Urothelium cell line (cell line): Measurements from ENCODE around the gene KCNMA1.
"Not testable (repeated sequence)": the region's sequence is repeated elsewhere in the genome, so short reads cannot be mapped to it uniquely, and the experiment has no call there.

Experiments
- DNase-seq: peaks from one replicate; pipeline ENCODE4 v3.0.0; 2011; ENCODE audit warnings: low spot score, mixed read lengths
- FAIRE-seq: peaks from 2 replicates; lab custom pipeline; 2011; peaks lifted over from hg19 to GRCh38; lab: Jason Lieb, UNC

Gene KCNMA1

GRCh38 chr10:77664696-77665095 lies 27.1 kb upstream of the KCNMA1 start:
- DNase-seq (no peak), FAIRE-seq (no peak)

GRCh38 chr10:77664008-77664407 lies 26.4 kb upstream of the KCNMA1 start:
- DNase-seq (no peak), FAIRE-seq (no peak)

GRCh38 chr10:77661674-77662073 lies 24.1 kb upstream of the KCNMA1 start:
- DNase-seq, result no peak
- FAIRE-seq, result no peak

GRCh38 chr10:77661100-77661499 lies 23.5 kb upstream of the KCNMA1 start:
- FAIRE-seq (no peak), DNase-seq (no peak)

- DNase-seq, FAIRE-seq: not testable (repeated sequence)
Observed at GRCh38 chr10:77659046-77659670, 21.6 kb upstream of the KCNMA1 start.

GRCh38 chr10:77653210-77653609 lies 15.6 kb upstream of the KCNMA1 start:
- FAIRE-seq (no peak), DNase-seq (no peak)

GRCh38 chr10:77649333-77650331 lies 12.0 kb upstream of the KCNMA1 start:
- FAIRE-seq (no peak), DNase-seq (no peak)

- no peak for DNase-seq
- no peak for FAIRE-seq
Observed at GRCh38 chr10:77648472-77648871, 10.9 kb upstream of the KCNMA1 start.

GRCh38 chr10:77647543-77648293 lies 10.1 kb upstream of the KCNMA1 start:
- DNase-seq (no peak), FAIRE-seq (no peak)

GRCh38 chr10:77644557-77645243 lies 7.1 kb upstream of the KCNMA1 start:
- DNase-seq, result no peak
- peak; percentile 42 for FAIRE-seq

- FAIRE-seq, result peak; percentile 92
- peak; percentile 72 for DNase-seq
Observed at GRCh38 chr10:77643795-77644468, 6.3 kb upstream of the KCNMA1 start.

- DNase-seq, result peak; percentile 67
- FAIRE-seq, result peak; percentile 84
Observed at GRCh38 chr10:77641788-77642397, 4.3 kb upstream of the KCNMA1 start.

GRCh38 chr10:77641344-77641743 lies 3.7 kb upstream of the KCNMA1 start:
- peak; percentile 87 for FAIRE-seq
- no peak for DNase-seq

- no peak for DNase-seq
- no peak for FAIRE-seq
Observed at GRCh38 chr10:77640167-77640566, 2.6 kb upstream of the KCNMA1 start.

- DNase-seq (no peak), FAIRE-seq (no peak)
Observed at GRCh38 chr10:77639756-77640155, 2.1 kb upstream of the KCNMA1 start.

GRCh38 chr10:77638321-77639101 lies 903 bp upstream of the KCNMA1 start:
- FAIRE-seq, result no peak

GRCh38 chr10:77636967-77637531 lies 559 bp downstream of the KCNMA1 start:
- no peak for DNase-seq
- no peak for FAIRE-seq

More at GRCh38 chr10:77638321-77639101, 903 bp upstream of the KCNMA1 start:
- no peak for DNase-seq

- FAIRE-seq (no peak), DNase-seq (no peak)
Observed at GRCh38 chr10:77636282-77636966, 1.2 kb downstream of the KCNMA1 start.
